H9 (cell line): Measurements from ENCODE around the gene SDF2L1. TPM values are rescaled to one million over a fixed set of nuclear protein-coding genes. Genes with fewer than 3 reads are reported as not detected.
A peak's percentile ranks its signal among the peaks of the same experiment; 100 is the strongest.

Experiments
- DNase-seq: peaks from one replicate; pipeline ENCODE4 v3.0.0-alpha.2; 2017
- H2AFZ ChIP-seq: one replicate; pipeline ENCODE4 v1.6.1; 2013; ENCODE audit warnings: mild to moderate bottlenecking, low read length, control low read depth, moderate library complexity
- H2AK5ac ChIP-seq: 2 replicates; pipeline ENCODE4 v1.6.1; 2013; ENCODE audit warnings: low read length, control low read depth, mixed read lengths; ENCODE audit not compliant: insufficient read length
- H2BK120ac ChIP-seq: one replicate; pipeline ENCODE4 v1.6.1; 2013; ENCODE audit warnings: low read depth, mild to moderate bottlenecking, low read length, control low read depth, inconsistent platforms; ENCODE audit not compliant: poor library complexity, severe bottlenecking
- H2BK12ac ChIP-seq: 2 replicates; pipeline ENCODE4 v1.6.1; 2013; ENCODE audit warnings: low read length, control low read depth, mixed read lengths, low read depth; ENCODE audit not compliant: insufficient read length
- H2BK15ac ChIP-seq: 2 replicates; pipeline ENCODE4 v1.6.1; 2013; ENCODE audit warnings: low read depth, low read length, control low read depth
- H2BK20ac ChIP-seq: one replicate; pipeline ENCODE4 v1.6.1; 2013; ENCODE audit warnings: low read depth, mild to moderate bottlenecking, low read length, control low read depth, inconsistent platforms; ENCODE audit not compliant: poor library complexity, severe bottlenecking
- H2BK5ac ChIP-seq: 2 replicates; pipeline ENCODE4 v1.6.1; 2013; ENCODE audit warnings: low read length, control low read depth, mixed read lengths; ENCODE audit not compliant: insufficient read length
- H3K14ac ChIP-seq: 2 replicates; pipeline ENCODE4 v1.6.1; 2013; ENCODE audit warnings: low read length, control low read depth; ENCODE audit not compliant: insufficient read depth
- H3K18ac ChIP-seq: 2 replicates; pipeline ENCODE4 v1.6.1; 2013; ENCODE audit warnings: low read depth, mild to moderate bottlenecking, mixed read lengths, low read length, control low read depth; ENCODE audit not compliant: insufficient read length
- H3K23ac ChIP-seq: 2 replicates; pipeline ENCODE4 v1.6.1; 2013; ENCODE audit warnings: low read length, control low read depth, mixed read lengths, low read depth; ENCODE audit not compliant: insufficient read length
- H3K23me2 ChIP-seq: 2 replicates; pipeline ENCODE4 v1.6.1; 2013; ENCODE audit warnings: low read depth, mild to moderate bottlenecking, mixed read lengths, low read length, control low read depth; ENCODE audit not compliant: insufficient read length, poor library complexity, severe bottlenecking
- H3K27ac ChIP-seq: 2 replicates; pipeline ENCODE4 v1.5.1; 2013; ENCODE audit warnings: low read length, control low read depth, mixed read lengths, low read depth; ENCODE audit not compliant: insufficient read length
- H3K27me3 ChIP-seq: 2 replicates; pipeline ENCODE4 v1.6.1; 2013; ENCODE audit warnings: low read length, control low read depth, inconsistent platforms; ENCODE audit not compliant: insufficient read depth
- H3K4ac ChIP-seq: 2 replicates; pipeline ENCODE4 v1.6.1; 2013; ENCODE audit warnings: low read depth, mild to moderate bottlenecking, control low read depth, inconsistent platforms, low read length, moderate library complexity
- H3K4me1 ChIP-seq: 2 replicates; pipeline ENCODE4 v1.6.1; 2013; ENCODE audit warnings: low read length, control low read depth, inconsistent platforms; ENCODE audit not compliant: insufficient read depth
- H3K4me2 ChIP-seq: 2 replicates; pipeline ENCODE4 v1.6.1; 2013; ENCODE audit warnings: low read length, control low read depth, mixed read lengths; ENCODE audit not compliant: insufficient read length, insufficient read depth
- H3K56ac ChIP-seq: 2 replicates; pipeline ENCODE4 v1.6.1; 2013; ENCODE audit warnings: low read depth, mild to moderate bottlenecking, mixed read lengths, low read length, control low read depth; ENCODE audit not compliant: insufficient read length
- H3K79me1 ChIP-seq: 2 replicates; pipeline ENCODE4 v1.6.1; 2013; ENCODE audit warnings: low read depth, mild to moderate bottlenecking, moderate library complexity, low read length, control low read depth, inconsistent platforms; ENCODE audit not compliant: insufficient read depth, poor library complexity, severe bottlenecking
- H3K79me2 ChIP-seq: 2 replicates; pipeline ENCODE4 v1.6.1; 2013; ENCODE audit warnings: low read length, control low read depth, inconsistent platforms; ENCODE audit not compliant: insufficient read depth
- H3K9ac ChIP-seq: 2 replicates; pipeline ENCODE4 v1.6.1; 2013; ENCODE audit warnings: low read length, control low read depth, mixed read lengths; ENCODE audit not compliant: insufficient read length; ENCODE audit errors: extremely low read depth
- H3K9me3 ChIP-seq: one replicate; pipeline ENCODE4 v1.6.1; 2013; ENCODE audit warnings: low read depth, low read length, inconsistent platforms; ENCODE audit not compliant: control insufficient read depth
- H3T11ph ChIP-seq: one replicate; pipeline ENCODE4 v1.6.1; 2013; ENCODE audit warnings: mild to moderate bottlenecking, low read length, control low read depth, inconsistent platforms
- H4K20me1 ChIP-seq: one replicate; pipeline ENCODE4 v1.6.1; 2013; ENCODE audit not compliant: control insufficient read depth, insufficient read length, insufficient read depth
- H4K5ac ChIP-seq: 2 replicates; pipeline ENCODE4 v1.6.1; 2013; ENCODE audit warnings: low read depth, mild to moderate bottlenecking, mixed read lengths, low read length, control low read depth; ENCODE audit not compliant: insufficient read length
- H4K8ac ChIP-seq: replicated peaks from 2 replicates; pipeline ENCODE4 v1.6.1; 2013; ENCODE audit warnings: low read length, control low read depth, mixed read lengths, low read depth; ENCODE audit not compliant: insufficient read length
- H4K91ac ChIP-seq: 2 replicates; pipeline ENCODE4 v1.6.1; 2013; ENCODE audit warnings: low read depth, mild to moderate bottlenecking, moderate library complexity, mixed read lengths, low read length, control low read depth; ENCODE audit not compliant: insufficient read length
- H3K27ac Mint-ChIP-seq, 3 experiments: 2 replicates in 2 of 3; 3 replicates in 1 of 3; pipeline ENCODE4 v1.8.0; 2020 to 2021; ENCODE audit warnings: mixed read lengths in 3 of 3, mild to moderate bottlenecking in 1 of 3, moderate library complexity in 1 of 3
- H3K27me3 Mint-ChIP-seq: 2 replicates; pipeline ENCODE4 v1.8.0; 2021; ENCODE audit warnings: low read depth, mild to moderate bottlenecking, moderate library complexity, mixed read lengths
- H3K36me3 Mint-ChIP-seq, 3 experiments: 2 replicates in 2 of 3; 3 replicates in 1 of 3; pipeline ENCODE4 v1.8.0; 2020 to 2021; ENCODE audit warnings: low read depth in 3 of 3, mixed read lengths in 3 of 3; ENCODE audit not compliant: insufficient read depth in 1 of 3
- H3K4me1 Mint-ChIP-seq, 2 experiments: 2 replicates each; pipeline ENCODE4 v1.8.0; 2020; ENCODE audit warnings: mixed read lengths in 2 of 2
- H3K4me3 Mint-ChIP-seq, 2 experiments: 2 replicates in 1 of 2; 3 replicates in 1 of 2; pipeline ENCODE4 v1.8.0; 2020 to 2021; ENCODE audit warnings: mild to moderate bottlenecking in 2 of 2, mixed read lengths in 2 of 2, moderate library complexity in 1 of 2
- H3K9me3 Mint-ChIP-seq, 2 experiments: 2 replicates in 1 of 2; 3 replicates in 1 of 2; pipeline ENCODE4 v1.8.0; 2020; ENCODE audit warnings: mild to moderate bottlenecking in 2 of 2, mixed read lengths in 2 of 2, moderate library complexity in 1 of 2
- CTCF ChIP-seq: fragments of 200-600 bp; sonication (generic); conservative IDR thresholded peaks from 3 replicates; pipeline ENCODE4 v1.8.0; 2021; ENCODE audit warnings: antibody characterized with exemption, mild to moderate bottlenecking
- WGBS: extraction: QIAGEN DNeasy Blood & Tissue Kit; methylation state at CpG from one replicate; pipeline ENCODE4 v1.1.7; 2013; ENCODE audit warnings: missing lambda C conversion rate, low lambda C conversion rate, mixed read lengths; ENCODE audit not compliant: insufficient read length; ENCODE audit errors: extremely low coverage; 5-methylcytosine and 5-hydroxymethylcytosine counted together
- total RNA-seq: library from RNA; stranded (reverse); gene quantifications from 2 replicates; pipeline ENCODE4 v1.2.1, GENCODE V29; 2021

Gene SDF2L1
- total RNA-seq, 1 experiment from 2014 or later: 36.0 TPM

- peak overlapping the region in 1 of 3 experiments; percentile 18; a peak in 2 of 7 replicates for H3K27ac Mint-ChIP-seq
- Histone ChIP-seq H2AFZ (no peak overlapping the region), H3K23me2 (peaks cover 5% of the 10 kb centered on the region), H2AK5ac (no peak overlapping the region), H2BK20ac (no peak overlapping the region), H3K4me2 (no peak overlapping the region), H3K4me1 (no peaks in the 10 kb centered on the region; the same call in 1 of the 2 replicates), H2BK12ac (no peak overlapping the region), H3K27me3 (no peaks in the 10 kb centered on the region), H2BK5ac (no peak overlapping the region), H2BK15ac (no peak overlapping the region), H2BK120ac (no peak overlapping the region), H4K8ac (no peak overlapping the region), H3K18ac (no peak overlapping the region), H3K79me2 (no peaks in the 10 kb centered on the region), H3K9ac (no peak overlapping the region), H3K4ac (no peak overlapping the region), H3K9me3 (no peaks in the 10 kb centered on the region), H3K79me1 (peaks cover 2% of the 10 kb centered on the region), H3K23ac (no peak overlapping the region), H4K5ac (no peak overlapping the region), H3K27ac (no peak overlapping the region), H4K20me1 (no peaks in the 10 kb centered on the region), H3K14ac (no peak overlapping the region), H3K56ac (no peak overlapping the region), H4K91ac (no peak overlapping the region), H3T11ph (no peak overlapping the region)
- no peaks in the 10 kb centered on the region for H3K9me3 Mint-ChIP-seq
- no peak for TF ChIP-seq CTCF
- no CpG with 5 or more reads among the region's 4 CpGs for WGBS
- peaks cover 3% of the 10 kb centered on the region; the same call in 1 of the 2 replicates for H3K27me3 Mint-ChIP-seq
- H3K4me3 Mint-ChIP-seq: no peak overlapping the region
- H3K36me3 Mint-ChIP-seq: peaks cover 5 to 44% (median 33%) of the 10 kb centered on the region in 3 experiments
- DNase-seq: no peak
- H3K4me1 Mint-ChIP-seq: peaks cover 14% of the 10 kb centered on the region in 2 experiments
These were observed 15.9 kb upstream of the SDF2L1 start for GRCh38 chr22:21626073-21626734.
